Frontal cortex (tissue), 4 donors: ENCODE measurements around the gene VCP. TPM values are rescaled to one million over a fixed set of nuclear protein-coding genes. Genes with fewer than 3 reads are reported as not detected.
"Not testable (repeated sequence)": the region's sequence is repeated elsewhere in the genome, so short reads cannot be mapped to it uniquely, and the experiment has no call there.

ENCODE experiments used
- DNase-seq, 2 donors: peaks; one replicate each; pipeline ENCODE4 v3.0.0; 2012; ENCODE audit warnings: low spot score in 2 of 2
- FAIRE-seq: peaks from 2 replicates; lab custom pipeline; 2012; peaks lifted over from hg19 to GRCh38; lab: Jason Lieb, UNC
- small RNA-seq: library from RNA; depleted of rRNA; stranded (forward); fragments of <200 nt; gene quantifications from one replicate; pipeline ENCODE3, GENCODE V24; 2014
- total RNA-seq: library from RNA; depleted of rRNA; stranded (reverse); fragments of >200 nt; gene quantifications from one replicate; pipeline ENCODE4 v1.2.3, GENCODE V29; 2014
- donor health status: control.
- donor health status: control.
- donor health status: control.

Gene VCP
- total RNA-seq, 1 donor from 2014 or later, result 205 TPM

DNA sequence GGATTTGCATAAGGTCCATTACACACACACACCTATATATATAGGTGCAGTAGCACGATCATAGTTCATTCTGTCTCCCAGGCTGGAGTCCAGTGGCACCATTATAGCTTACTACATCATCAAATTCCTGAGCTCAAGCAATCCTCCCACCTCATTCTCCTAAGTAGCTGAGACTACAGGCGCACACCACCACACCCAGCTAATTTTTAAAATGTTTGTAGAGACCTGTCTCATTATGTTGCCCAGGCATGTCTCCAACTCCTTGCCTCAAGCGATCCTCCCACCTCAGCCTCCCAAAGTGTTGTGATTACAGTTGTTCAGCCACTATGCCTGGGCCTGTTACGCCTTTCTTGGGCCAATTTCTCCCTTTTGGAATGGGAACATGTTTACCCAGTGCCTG is 43.2 kb downstream of the VCP start:
- DNase-seq (no peak), FAIRE-seq (no peak)

- no peak for DNase-seq
- no peak for FAIRE-seq
Measured at GRCh38 chr9:35028341-35028740, 44.1 kb downstream of the VCP start.

DNA sequence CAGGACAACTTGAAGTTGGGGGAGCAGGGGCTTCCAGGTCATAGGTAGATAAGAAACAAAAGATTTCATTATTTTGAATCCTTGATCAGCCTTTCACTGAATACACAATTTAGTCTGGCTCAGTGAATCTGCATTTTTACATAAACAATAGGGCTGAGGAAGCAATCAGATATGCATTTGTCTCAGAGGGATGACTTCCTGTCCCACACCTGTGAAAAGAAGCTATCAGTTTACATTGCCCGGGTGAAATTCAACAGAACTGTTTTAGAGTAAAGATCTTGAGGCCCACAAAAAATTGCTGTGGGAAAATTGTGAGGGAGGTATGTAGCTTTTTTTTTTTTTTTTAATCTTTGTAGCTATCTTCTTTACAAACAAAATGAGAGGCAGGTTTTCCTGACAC is 44.6 kb downstream of the VCP start:
- FAIRE-seq, result no peak
- no peak for DNase-seq

GRCh38 chr9:35027374-35027773 is 45.1 kb downstream of the VCP start:
- DNase-seq, result no peak
- FAIRE-seq, result no peak

GRCh38 chr9:35026671-35027070 is 45.8 kb downstream of the VCP start:
- FAIRE-seq (no peak), DNase-seq (no peak)

GRCh38 chr9:35023443-35023842 is 49.0 kb downstream of the VCP start:
- not testable (repeated sequence) for DNase-seq, FAIRE-seq

- FAIRE-seq (no peak), DNase-seq (no peak)
Measured at GRCh38 chr9:35014517-35014916, 57.9 kb downstream of the VCP start.

GRCh38 chr9:35010351-35010958 is 62.0 kb downstream of the VCP start:
- no peak for DNase-seq
- FAIRE-seq, result no peak

Small RNAs within 50 kb of the gene (small RNA-seq; reads per million reads assigned to genes)
- not detected for gene RN7SL338P

Other genes with a start within 250 kb of the VCP start
- 19.2 TPM for gene PHF24, start 114.3 kb downstream of the VCP start, total RNA-seq
- 57.1 TPM for gene DNAJB5, start 82.9 kb downstream of the VCP start, total RNA-seq
- gene FANCG, start 7.3 kb upstream of the VCP start, total RNA-seq, result 18.8 TPM
- gene PIGO, start 24.0 kb upstream of the VCP start, total RNA-seq, result 6.9 TPM
- 55.4 TPM for gene STOML2, start 30.5 kb upstream of the VCP start, total RNA-seq
- gene ATOSB, start 43.2 kb upstream of the VCP start, total RNA-seq, result 12.2 TPM
- gene UNC13B, start 89.4 kb upstream of the VCP start, total RNA-seq, result 17.9 TPM